HEK293 (cell line): ENCODE measurements around the gene CPT1A.

Experiments used
- CTCF ChIA-PET: fragments of 350-600 bp; formaldehyde crosslinking; extraction: SDS; loops from one replicate; lab custom pipeline; 2021; ENCODE audit warnings: antibody characterized with exemption; lab: Yijun Ruan, JAX
- POLR2A ChIA-PET: fragments of 300-600 bp; formaldehyde crosslinking; extraction: SDS; loops from one replicate; lab custom pipeline; 2020; ENCODE audit warnings: antibody characterized with exemption, inconsistent platforms; lab: Yijun Ruan, JAX
- H3K27ac ChIP-seq: fragments of 200-500 bp; sonication (Bioruptor generic); 2 replicates; pipeline ENCODE4 v1.5.1; 2014; ENCODE audit warnings: low read depth, low read length, control low read depth, inconsistent platforms; ENCODE audit errors: extremely low read depth
- H3K36me3 ChIP-seq, 2 experiments: fragments of 200-500 bp in 1 of 2; sonication (Bioruptor generic) in 1 of 2; 1 replicate in 1 of 2; 2 replicates in 1 of 2; pipeline ENCODE4 v1.5.1; 2014 to 2017; ENCODE audit warnings: inconsistent platforms in 2 of 2, low read length in 2 of 2; ENCODE audit not compliant: control insufficient read depth in 2 of 2, insufficient read depth in 1 of 2
- H3K4me1 ChIP-seq: fragments of 200-500 bp; sonication (Bioruptor generic); 2 replicates; pipeline ENCODE4 v1.5.1; 2014; ENCODE audit warnings: mild to moderate bottlenecking, low read length, inconsistent platforms; ENCODE audit not compliant: control insufficient read depth, insufficient read depth
- H3K4me3 ChIP-seq: 2 replicates; pipeline ENCODE4 v1.5.1; 2011; ENCODE audit warnings: low read depth, mild to moderate bottlenecking, control low read depth, low read length, moderate library complexity
- H3K9me3 ChIP-seq: fragments of 200-500 bp; sonication (Bioruptor generic); 2 replicates; pipeline ENCODE4 v1.5.1; 2014; ENCODE audit warnings: low read depth, low read length, inconsistent platforms; ENCODE audit not compliant: control insufficient read depth, insufficient read depth
- FEZF1 ChIP-seq: fragments of 450-650 bp; formaldehyde crosslinking; IDR thresholded peaks from 2 replicates; pipeline ENCODE4 v1.5.1; 2016; ENCODE audit warnings: missing biosample characterization, missing genetic modification characterization
- GLI2 ChIP-seq: fragments of 450-650 bp; formaldehyde crosslinking; IDR thresholded peaks from 2 replicates; pipeline ENCODE4; 2017; ENCODE audit warnings: missing biosample characterization, missing genetic modification characterization, low read depth, borderline replicate concordance
- IKZF3 ChIP-seq: fragments of 450-650 bp; IDR thresholded peaks from 2 replicates; pipeline ENCODE4 v1.5.0; 2018; ENCODE audit warnings: missing biosample characterization, mild to moderate bottlenecking, missing genetic modification characterization, moderate library complexity
- RBAK ChIP-seq: fragments of 450-650 bp; formaldehyde crosslinking; IDR thresholded peaks from 2 replicates; pipeline ENCODE4 v1.5.1; 2016; ENCODE audit warnings: missing biosample characterization, missing genetic modification characterization
- ZBTB48 ChIP-seq: fragments of 450-650 bp; formaldehyde crosslinking; IDR thresholded peaks from 2 replicates; pipeline ENCODE4 v1.5.1; 2016; ENCODE audit warnings: missing biosample characterization, missing genetic modification characterization
- ZBTB7A ChIP-seq: fragments of 450-650 bp; formaldehyde crosslinking; IDR thresholded peaks from 2 replicates; pipeline ENCODE4 v1.5.1; 2016; ENCODE audit warnings: low read depth, missing biosample characterization, missing genetic modification characterization
- ZNF24 ChIP-seq: fragments of 450-650 bp; formaldehyde crosslinking; IDR thresholded peaks from 2 replicates; pipeline ENCODE4 v1.5.1; 2016; ENCODE audit warnings: missing biosample characterization, missing genetic modification characterization
- ZNF248 ChIP-seq: fragments of 450-650 bp; formaldehyde crosslinking; IDR thresholded peaks from 2 replicates; pipeline ENCODE4 v1.5.1; 2017; ENCODE audit warnings: missing biosample characterization, missing genetic modification characterization
- ZNF433 ChIP-seq: fragments of 450-650 bp; formaldehyde crosslinking; IDR thresholded peaks from 2 replicates; pipeline ENCODE4 v1.5.1; 2016; ENCODE audit warnings: missing biosample characterization, missing genetic modification characterization, low read depth
- ZNF510 ChIP-seq: fragments of 450-650 bp; formaldehyde crosslinking; IDR thresholded peaks from 2 replicates; pipeline ENCODE4 v1.5.1; 2018; ENCODE audit warnings: mild to moderate bottlenecking, missing genetic modification characterization, missing biosample characterization; ENCODE audit not compliant: insufficient replicate concordance
- ZNF521 ChIP-seq: fragments of 450-650 bp; formaldehyde crosslinking; IDR thresholded peaks from 2 replicates; pipeline ENCODE4 v1.5.1; 2017; ENCODE audit warnings: missing biosample characterization, mild to moderate bottlenecking, missing genetic modification characterization
- ZNF558 ChIP-seq: fragments of 450-650 bp; formaldehyde crosslinking; IDR thresholded peaks from 2 replicates; pipeline ENCODE4 v1.5.1; 2016; ENCODE audit warnings: missing biosample characterization, missing genetic modification characterization
- ZNF571 ChIP-seq: fragments of 450-650 bp; formaldehyde crosslinking; IDR thresholded peaks from 2 replicates; pipeline ENCODE4 v1.5.0; 2017; ENCODE audit warnings: missing biosample characterization, missing genetic modification characterization
- ZNF626 ChIP-seq: fragments of 450-650 bp; sonication (Bioruptor Pico); formaldehyde crosslinking; IDR thresholded peaks from 2 replicates; pipeline ENCODE4 v1.5.1; 2018; ENCODE audit warnings: missing biosample characterization, missing genetic modification characterization, inconsistent platforms
- ZNF830 ChIP-seq: fragments of 450-650 bp; IDR thresholded peaks from 2 replicates; pipeline ENCODE4 v1.5.0; 2018; ENCODE audit warnings: missing biosample characterization, missing genetic modification characterization, low read depth, mild to moderate bottlenecking, moderate library complexity
- TF ChIP-seq, protein P1 (sequence below): fragments of 450-650 bp; formaldehyde crosslinking; IDR thresholded peaks from 2 replicates; pipeline ENCODE4 v1.5.1; 2016; ENCODE audit warnings: missing biosample characterization, missing genetic modification characterization
- TF ChIP-seq, protein P2 (sequence below): fragments of 450-650 bp; formaldehyde crosslinking; IDR thresholded peaks from 2 replicates; pipeline ENCODE4 v1.5.1; 2017; ENCODE audit warnings: missing biosample characterization, mild to moderate bottlenecking, missing genetic modification characterization, moderate library complexity
- TF ChIP-seq, protein P3 (sequence below): fragments of 450-650 bp; formaldehyde crosslinking; IDR thresholded peaks from 2 replicates; pipeline ENCODE4 v1.5.1; 2016; ENCODE audit warnings: missing biosample characterization, missing genetic modification characterization
- TF ChIP-seq, protein P4 (sequence below): fragments of 450-650 bp; formaldehyde crosslinking; IDR thresholded peaks from 2 replicates; pipeline ENCODE4 v1.5.1; 2016; ENCODE audit warnings: missing biosample characterization, missing genetic modification characterization

The CPT1A gene

DNA sequence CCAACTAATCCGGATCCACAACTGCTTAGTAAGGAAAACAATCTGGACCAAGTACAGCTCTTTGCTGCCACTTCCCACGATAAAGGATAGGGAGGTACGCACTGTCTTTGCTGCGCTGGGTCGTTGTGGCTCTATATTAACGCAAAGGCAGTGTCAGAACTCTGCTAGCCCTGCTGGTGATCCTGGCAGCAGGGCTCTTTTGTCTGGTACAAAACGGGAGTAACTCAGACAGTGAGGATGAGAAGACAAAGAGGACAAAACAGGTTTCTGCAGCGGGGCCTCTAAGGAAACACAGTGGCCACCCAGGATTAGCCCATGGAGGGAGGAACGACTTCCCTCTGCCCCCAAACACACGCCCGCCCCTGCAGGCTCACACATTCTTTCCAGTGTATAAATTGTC, 131.3 kb downstream of the CPT1A start (continued):
- TF ChIP-seq ZNF24 (tag by site-specific recombination): no peak
- TF ChIP-seq, protein P1, sequence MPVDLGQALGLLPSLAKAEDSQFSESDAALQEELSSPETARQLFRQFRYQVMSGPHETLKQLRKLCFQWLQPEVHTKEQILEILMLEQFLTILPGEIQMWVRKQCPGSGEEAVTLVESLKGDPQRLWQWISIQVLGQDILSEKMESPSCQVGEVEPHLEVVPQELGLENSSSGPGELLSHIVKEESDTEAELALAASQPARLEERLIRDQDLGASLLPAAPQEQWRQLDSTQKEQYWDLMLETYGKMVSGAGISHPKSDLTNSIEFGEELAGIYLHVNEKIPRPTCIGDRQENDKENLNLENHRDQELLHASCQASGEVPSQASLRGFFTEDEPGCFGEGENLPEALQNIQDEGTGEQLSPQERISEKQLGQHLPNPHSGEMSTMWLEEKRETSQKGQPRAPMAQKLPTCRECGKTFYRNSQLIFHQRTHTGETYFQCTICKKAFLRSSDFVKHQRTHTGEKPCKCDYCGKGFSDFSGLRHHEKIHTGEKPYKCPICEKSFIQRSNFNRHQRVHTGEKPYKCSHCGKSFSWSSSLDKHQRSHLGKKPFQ (tag by site-specific recombination): no peak
- no peak for TF ChIP-seq ZBTB48 (tag by site-specific recombination)
- TF ChIP-seq ZNF830 (tag by site-specific recombination): no peak
- TF ChIP-seq ZNF558 (tag by site-specific recombination): no peak
- TF ChIP-seq, protein P2, sequence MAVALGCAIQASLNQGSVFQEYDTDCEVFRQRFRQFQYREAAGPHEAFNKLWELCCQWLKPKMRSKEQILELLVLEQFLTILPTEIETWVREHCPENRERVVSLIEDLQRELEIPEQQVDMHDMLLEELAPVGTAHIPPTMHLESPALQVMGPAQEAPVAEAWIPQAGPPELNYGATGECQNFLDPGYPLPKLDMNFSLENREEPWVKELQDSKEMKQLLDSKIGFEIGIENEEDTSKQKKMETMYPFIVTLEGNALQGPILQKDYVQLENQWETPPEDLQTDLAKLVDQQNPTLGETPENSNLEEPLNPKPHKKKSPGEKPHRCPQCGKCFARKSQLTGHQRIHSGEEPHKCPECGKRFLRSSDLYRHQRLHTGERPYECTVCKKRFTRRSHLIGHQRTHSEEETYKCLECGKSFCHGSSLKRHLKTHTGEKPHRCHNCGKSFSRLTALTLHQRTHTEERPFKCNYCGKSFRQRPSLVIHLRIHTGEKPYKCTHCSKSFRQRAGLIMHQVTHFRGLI (tag by site-specific recombination): no peak
- TF ChIP-seq ZNF248 (tag by site-specific recombination): no peak
- no peak for TF ChIP-seq ZNF521 (tag by site-specific recombination)
- TF ChIP-seq, all 188 proteins: peak for 0

DNA sequence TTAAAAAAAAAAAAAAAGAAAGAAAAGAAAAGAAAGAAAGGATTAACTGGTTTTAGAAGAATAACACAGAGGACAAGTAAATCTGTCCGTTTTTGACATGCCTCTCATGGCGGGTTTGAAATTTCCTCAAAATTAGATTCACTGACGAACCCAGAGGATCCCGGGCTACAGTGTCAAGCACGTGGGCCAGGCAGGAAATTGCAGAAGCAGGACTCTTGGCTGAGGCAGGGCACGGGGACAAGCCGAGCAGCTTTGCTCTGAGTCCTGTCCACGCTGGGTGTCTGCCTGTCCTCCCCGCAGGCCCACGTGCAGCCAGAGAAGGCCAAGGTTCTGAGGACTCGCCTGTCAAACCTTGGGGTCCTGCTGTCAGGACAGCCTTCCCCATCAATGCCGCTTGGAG, 132.7 kb downstream of the CPT1A start:
- Histone ChIP-seq H3K27ac (no peak overlapping the region), H3K4me3 (no peak overlapping the region), H3K36me3 (no peaks in the 10 kb centered on the region), H3K4me1 (no peaks in the 10 kb centered on the region), H3K9me3 (no peaks in the 10 kb centered on the region)
- ChIA-PET CTCF (interaction anchor here (0.7 kb wide), 1 partner anchor 113 kb away, joined by 3 read pairs; no protein-coding TSS in a partner anchor), POLR2A (no interaction called here)
- TF ChIP-seq ZNF510: no peak
- TF ChIP-seq, protein P1 (tag by site-specific recombination): no peak
- TF ChIP-seq GLI2 (tag by site-specific recombination): no peak
- no peak for TF ChIP-seq IKZF3 (tag by site-specific recombination)

DNA sequence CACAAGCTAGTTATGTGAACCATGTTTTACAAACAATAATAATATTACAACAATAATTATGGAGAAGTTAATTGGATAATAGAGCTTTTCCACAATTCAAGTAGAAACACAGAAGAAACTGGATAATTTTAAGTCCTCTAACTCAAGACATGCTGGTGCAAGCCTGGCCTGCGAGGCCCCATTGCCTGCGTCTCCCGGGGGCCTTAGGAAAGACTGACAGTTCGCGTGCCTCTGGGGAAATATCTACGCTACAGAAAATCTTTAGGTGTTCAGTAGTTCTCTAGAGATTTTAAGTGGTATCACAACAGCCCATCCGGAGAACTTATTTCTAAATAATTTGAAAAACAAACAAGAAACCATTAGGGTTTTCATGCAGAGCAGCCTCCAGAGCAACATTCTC, 134.2 kb downstream of the CPT1A start:
- TF ChIP-seq ZNF571 (tag by site-specific recombination) (no peak), FEZF1 (tag by site-specific recombination) (no peak), ZBTB7A (tag by site-specific recombination) (no peak), ZNF521 (tag by site-specific recombination) (no peak), RBAK (no peak), ZNF433 (tag by site-specific recombination) (no peak), ZNF626 (tag by site-specific recombination) (no peak)
- TF ChIP-seq, protein P3, sequence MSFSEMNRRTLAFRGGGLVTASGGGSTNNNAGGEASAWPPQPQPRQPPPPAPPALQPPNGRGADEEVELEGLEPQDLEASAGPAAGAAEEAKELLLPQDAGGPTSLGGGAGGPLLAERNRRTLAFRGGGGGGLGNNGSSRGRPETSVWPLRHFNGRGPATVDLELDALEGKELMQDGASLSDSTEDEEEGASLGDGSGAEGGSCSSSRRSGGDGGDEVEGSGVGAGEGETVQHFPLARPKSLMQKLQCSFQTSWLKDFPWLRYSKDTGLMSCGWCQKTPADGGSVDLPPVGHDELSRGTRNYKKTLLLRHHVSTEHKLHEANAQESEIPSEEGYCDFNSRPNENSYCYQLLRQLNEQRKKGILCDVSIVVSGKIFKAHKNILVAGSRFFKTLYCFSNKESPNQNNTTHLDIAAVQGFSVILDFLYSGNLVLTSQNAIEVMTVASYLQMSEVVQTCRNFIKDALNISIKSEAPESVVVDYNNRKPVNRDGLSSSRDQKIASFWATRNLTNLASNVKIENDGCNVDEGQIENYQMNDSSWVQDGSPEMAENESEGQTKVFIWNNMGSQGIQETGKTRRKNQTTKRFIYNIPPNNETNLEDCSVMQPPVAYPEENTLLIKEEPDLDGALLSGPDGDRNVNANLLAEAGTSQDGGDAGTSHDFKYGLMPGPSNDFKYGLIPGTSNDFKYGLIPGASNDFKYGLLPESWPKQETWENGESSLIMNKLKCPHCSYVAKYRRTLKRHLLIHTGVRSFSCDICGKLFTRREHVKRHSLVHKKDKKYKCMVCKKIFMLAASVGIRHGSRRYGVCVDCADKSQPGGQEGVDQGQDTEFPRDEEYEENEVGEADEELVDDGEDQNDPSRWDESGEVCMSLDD (tag by site-specific recombination): no peak
- TF ChIP-seq, protein P4, sequence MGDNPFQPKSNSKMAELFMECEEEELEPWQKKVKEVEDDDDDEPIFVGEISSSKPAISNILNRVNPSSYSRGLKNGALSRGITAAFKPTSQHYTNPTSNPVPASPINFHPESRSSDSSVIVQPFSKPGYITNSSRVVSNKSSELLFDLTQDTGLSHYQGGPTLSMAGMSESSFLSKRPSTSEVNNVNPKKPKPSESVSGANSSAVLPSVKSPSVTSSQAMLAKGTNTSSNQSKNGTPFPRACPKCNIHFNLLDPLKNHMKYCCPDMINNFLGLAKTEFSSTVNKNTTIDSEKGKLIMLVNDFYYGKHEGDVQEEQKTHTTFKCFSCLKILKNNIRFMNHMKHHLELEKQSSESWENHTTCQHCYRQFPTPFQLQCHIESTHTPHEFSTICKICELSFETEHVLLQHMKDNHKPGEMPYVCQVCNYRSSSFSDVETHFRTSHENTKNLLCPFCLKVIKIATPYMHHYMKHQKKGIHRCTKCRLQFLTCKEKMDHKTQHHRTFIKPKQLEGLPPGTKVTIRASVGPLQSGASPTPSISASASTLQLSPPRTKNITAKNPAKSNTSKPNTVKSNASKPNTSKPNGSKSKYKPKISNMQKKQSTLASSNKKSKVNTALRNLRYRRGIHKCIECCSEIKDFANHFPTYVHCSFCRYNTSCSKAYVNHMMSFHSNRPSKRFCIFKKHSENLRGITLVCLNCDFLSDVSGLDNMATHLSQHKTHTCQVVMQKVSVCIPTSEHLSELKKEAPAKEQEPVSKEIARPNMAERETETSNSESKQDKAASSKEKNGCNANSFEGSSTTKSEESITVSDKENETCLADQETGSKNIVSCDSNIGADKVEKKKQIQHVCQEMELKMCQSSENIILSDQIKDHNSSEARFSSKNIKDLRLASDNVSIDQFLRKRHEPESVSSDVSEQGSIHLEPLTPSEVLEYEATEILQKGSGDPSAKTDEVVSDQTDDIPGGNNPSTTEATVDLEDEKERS (tag by site-specific recombination): no peak

More for the DNA sequence above, 134.2 kb downstream of the CPT1A start:
- ChIA-PET POLR2A (no interaction called here), CTCF (interaction anchor here (0.6 to 0.7 kb wide), 2 partner anchors 28 to 537 kb away, joined by 3 read pairs; no protein-coding TSS in a partner anchor)
- Histone ChIP-seq H3K4me3 (no peak overlapping the region), H3K27ac (no peak overlapping the region), H3K4me1 (no peaks in the 10 kb centered on the region), H3K36me3 (no peaks in the 10 kb centered on the region), H3K9me3 (no peaks in the 10 kb centered on the region)
